Osteocyte (in vitro differentiated cells): ENCODE measurements around the gene CCDC102B. TPM values are rescaled to one million over a fixed set of nuclear protein-coding genes. Genes with fewer than 3 reads are reported as not detected.

ENCODE experiments used
- DNase-seq: peaks from one replicate; pipeline ENCODE4 v3.0.0; 2021; ENCODE audit warnings: mixed read lengths; ENCODE audit not compliant: unreplicated experiment; ENCODE audit errors: extremely low spot score
- H3K27ac Mint-ChIP-seq: one replicate; pipeline ENCODE4 v1.8.0; 2021; ENCODE audit warnings: mild to moderate bottlenecking, mixed read lengths; ENCODE audit not compliant: unreplicated experiment
- H3K27me3 Mint-ChIP-seq: one replicate; pipeline ENCODE4 v1.8.0; 2021; ENCODE audit warnings: mixed read lengths; ENCODE audit not compliant: unreplicated experiment
- H3K36me3 Mint-ChIP-seq: one replicate; pipeline ENCODE4 v1.8.0; 2021; ENCODE audit warnings: mixed read lengths; ENCODE audit not compliant: unreplicated experiment
- H3K4me1 Mint-ChIP-seq: one replicate; pipeline ENCODE4 v1.8.0; 2021; ENCODE audit warnings: mixed read lengths; ENCODE audit not compliant: unreplicated experiment
- H3K4me3 Mint-ChIP-seq: one replicate; pipeline ENCODE4 v1.8.0; 2021; ENCODE audit warnings: mild to moderate bottlenecking, moderate library complexity, mixed read lengths; ENCODE audit not compliant: unreplicated experiment
- H3K9me3 Mint-ChIP-seq: one replicate; pipeline ENCODE4 v1.8.0; 2021; ENCODE audit warnings: mixed read lengths; ENCODE audit not compliant: unreplicated experiment
- CTCF ChIP-seq: fragments of 200-600 bp; sonication (generic); IDR thresholded peaks from 2 replicates; pipeline ENCODE4 v1.5.0; 2021; ENCODE audit warnings: antibody characterized with exemption, mild to moderate bottlenecking, moderate library complexity
- total RNA-seq: library from RNA; stranded (reverse); gene quantifications from 2 replicates; pipeline ENCODE4 v1.2.1, GENCODE V29; 2021

Gene CCDC102B
- total RNA-seq, 1 donor from 2014 or later = 18.9 TPM

DNA sequence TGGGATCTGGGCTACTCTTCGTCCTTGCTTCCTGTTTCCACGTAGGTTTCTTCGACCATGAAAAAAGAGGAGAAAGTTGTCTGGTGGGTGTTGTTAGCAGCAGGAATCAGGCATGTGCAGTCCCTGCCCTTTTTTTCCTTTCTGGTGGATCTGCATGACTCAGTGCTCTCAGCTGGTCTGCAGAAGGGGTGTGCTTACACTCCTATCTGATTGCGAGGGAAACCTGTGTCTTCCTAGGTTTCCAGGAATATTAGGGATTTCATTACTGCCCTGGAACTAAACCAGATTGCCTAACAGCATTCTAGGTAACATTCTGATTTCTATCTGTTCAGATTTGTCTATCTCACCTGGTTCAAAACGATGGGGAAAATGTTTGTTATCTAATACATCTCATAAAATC is 174.3 kb downstream of the CCDC102B start:
- Mint-ChIP-seq H3K4me1 (no peaks in the 10 kb centered on the region), H3K27ac (no peak overlapping the region), H3K9me3 (no peaks in the 10 kb centered on the region), H3K27me3 (no peaks in the 10 kb centered on the region), H3K36me3 (no peaks in the 10 kb centered on the region), H3K4me3 (no peak overlapping the region)
- DNase-seq = no peak
- TF ChIP-seq CTCF = no peak

GRCh38 chr18:68979737-68980136 is 181.9 kb downstream of the CCDC102B start:
- Mint-ChIP-seq H3K27ac (no peak overlapping the region), H3K27me3 (no peaks in the 10 kb centered on the region), H3K4me1 (no peaks in the 10 kb centered on the region), H3K36me3 (no peaks in the 10 kb centered on the region), H3K9me3 (no peaks in the 10 kb centered on the region), H3K4me3 (no peak overlapping the region)
- no peak for TF ChIP-seq CTCF
- DNase-seq = no peak

- no peaks in the 10 kb centered on the region for H3K4me1 Mint-ChIP-seq
- H3K4me3 Mint-ChIP-seq = no peak overlapping the region
- H3K27me3 Mint-ChIP-seq = peaks cover 3% of the 10 kb centered on the region
- no peak for TF ChIP-seq CTCF
- H3K36me3 Mint-ChIP-seq = no peaks in the 10 kb centered on the region
- H3K27ac Mint-ChIP-seq = no peak overlapping the region
- peaks cover 5% of the 10 kb centered on the region for H3K9me3 Mint-ChIP-seq
- DNase-seq = no peak
Observed at GRCh38 chr18:68983126-68983525, 185.2 kb downstream of the CCDC102B start.

DNA sequence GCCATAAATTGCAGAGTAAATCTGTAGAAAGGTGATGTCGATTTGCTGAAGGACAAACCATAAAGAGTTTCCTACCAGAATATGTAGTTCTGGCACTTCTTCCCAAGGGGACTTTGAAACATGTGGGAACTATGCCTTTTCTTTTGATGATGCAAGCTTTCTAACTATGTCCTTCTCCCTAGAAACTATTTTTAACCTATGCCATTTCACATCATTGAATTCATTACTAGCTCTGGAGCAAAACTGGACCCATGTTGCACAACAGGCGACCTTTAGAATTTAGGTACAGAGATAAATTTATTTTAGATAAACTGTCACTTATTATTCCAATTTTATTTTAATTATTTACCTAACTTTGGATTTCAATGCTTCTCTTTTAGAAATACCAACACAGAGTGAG is 186.5 kb downstream of the CCDC102B start:
- H3K27ac Mint-ChIP-seq = no peak overlapping the region
- no peaks in the 10 kb centered on the region for H3K36me3 Mint-ChIP-seq
- H3K4me1 Mint-ChIP-seq = no peaks in the 10 kb centered on the region
- peaks cover 3% of the 10 kb centered on the region for H3K27me3 Mint-ChIP-seq
- DNase-seq = no peak
- peaks cover 5% of the 10 kb centered on the region for H3K9me3 Mint-ChIP-seq
- TF ChIP-seq CTCF = no peak
- H3K4me3 Mint-ChIP-seq = no peak overlapping the region

- peaks cover 5% of the 10 kb centered on the region for H3K9me3 Mint-ChIP-seq
- no peak for DNase-seq
- TF ChIP-seq CTCF = no peak
- H3K36me3 Mint-ChIP-seq = no peaks in the 10 kb centered on the region
- H3K4me3 Mint-ChIP-seq = no peak overlapping the region
- H3K27ac Mint-ChIP-seq = no peak overlapping the region
- peaks cover 3% of the 10 kb centered on the region for H3K27me3 Mint-ChIP-seq
- H3K4me1 Mint-ChIP-seq = no peaks in the 10 kb centered on the region
Observed at GRCh38 chr18:68985172-68985820, 187.4 kb downstream of the CCDC102B start.
